HUES48 (cell line): ENCODE measurements around the gene R3HDML.
"Not testable (repeated sequence)": the region's sequence is repeated elsewhere in the genome, so short reads cannot be mapped to it uniquely, and the experiment has no call there.

Experiments
- H3K27ac ChIP-seq: one replicate; pipeline ENCODE4 v1.7.0; 2013; ENCODE audit warnings: low read depth, low read length, inconsistent platforms
- H3K27me3 ChIP-seq: 2 replicates; pipeline ENCODE4 v1.6.1; 2013; ENCODE audit warnings: mild to moderate bottlenecking, low read length; ENCODE audit not compliant: control insufficient read depth, insufficient read depth
- H3K36me3 ChIP-seq: 2 replicates; pipeline ENCODE4 v1.6.1; 2013; ENCODE audit warnings: low read length; ENCODE audit not compliant: control insufficient read depth, insufficient read depth
- H3K4me1 ChIP-seq: 2 replicates; pipeline ENCODE4 v1.6.1; 2013; ENCODE audit warnings: mild to moderate bottlenecking, low read length; ENCODE audit not compliant: control insufficient read depth, insufficient read depth
- H3K4me3 ChIP-seq: 2 replicates; pipeline ENCODE4 v1.5.1; 2013; ENCODE audit warnings: mild to moderate bottlenecking, low read depth, low read length
- H3K9ac ChIP-seq: 2 replicates; pipeline ENCODE4 v1.6.1; 2013; ENCODE audit warnings: mild to moderate bottlenecking, low read depth, low read length, moderate library complexity
- H3K9me3 ChIP-seq: 2 replicates; pipeline ENCODE4 v1.6.1; 2013; ENCODE audit warnings: low read length; ENCODE audit not compliant: control insufficient read depth, insufficient read depth

R3HDML gene

DNA sequence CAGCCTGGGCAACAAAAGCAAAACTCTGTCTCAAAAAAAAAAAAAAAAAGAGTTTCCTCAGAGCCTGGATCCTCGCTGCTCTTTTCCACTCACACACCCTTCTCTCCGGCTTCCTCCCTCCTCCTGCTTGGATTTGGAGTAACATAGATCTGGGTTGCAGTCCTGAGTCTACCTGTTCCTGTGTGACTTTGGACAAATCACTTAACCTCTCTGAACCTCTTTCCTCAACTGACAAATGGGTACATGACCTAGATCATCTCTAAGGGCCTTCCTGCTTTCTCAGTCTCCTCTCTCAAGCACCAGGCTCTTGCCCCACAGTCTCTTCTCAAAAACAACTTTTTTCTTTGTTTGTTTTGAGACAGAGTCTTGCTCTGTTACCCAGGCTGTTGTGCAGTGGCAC, 5.6 kb upstream of the R3HDML start:
- H3K36me3 ChIP-seq = no peaks in the 10 kb centered on the region
- H3K27ac ChIP-seq = no peak overlapping the region
- peaks cover 4% of the 10 kb centered on the region; the same call in 1 of the 2 replicates for H3K4me1 ChIP-seq
- H3K9ac ChIP-seq = no peak overlapping the region
- no peaks in the 10 kb centered on the region for H3K9me3 ChIP-seq
- H3K27me3 ChIP-seq = no peaks in the 10 kb centered on the region
- H3K4me3 ChIP-seq = no peak overlapping the region

DNA sequence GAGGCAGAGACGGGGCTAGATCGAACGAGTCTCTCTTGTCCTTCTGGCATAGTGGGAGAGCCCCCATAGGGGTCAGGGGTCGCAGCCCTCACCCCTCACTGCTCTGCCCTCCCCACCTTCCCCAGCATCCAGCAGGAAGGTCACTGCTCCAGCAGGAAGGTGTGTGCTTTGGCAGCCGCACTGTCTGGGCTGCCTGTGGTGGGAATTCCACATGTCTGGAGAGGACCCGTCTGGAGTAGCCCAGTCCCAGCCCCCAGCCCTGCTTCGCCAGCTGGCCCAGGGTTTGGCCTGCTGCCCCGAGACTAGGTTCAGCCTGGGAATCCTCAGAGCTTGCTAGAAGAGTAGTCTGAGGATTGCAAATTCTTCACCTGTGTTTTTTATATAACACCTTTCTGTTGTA, 2.5 kb upstream of the R3HDML start:
- Histone ChIP-seq H3K4me1 (peaks cover 4% of the 10 kb centered on the region; the same call in 1 of the 2 replicates), H3K9me3 (no peaks in the 10 kb centered on the region), H3K4me3 (no peak overlapping the region), H3K36me3 (no peaks in the 10 kb centered on the region), H3K27ac (no peak overlapping the region), H3K27me3 (no peaks in the 10 kb centered on the region), H3K9ac (no peak overlapping the region)

DNA sequence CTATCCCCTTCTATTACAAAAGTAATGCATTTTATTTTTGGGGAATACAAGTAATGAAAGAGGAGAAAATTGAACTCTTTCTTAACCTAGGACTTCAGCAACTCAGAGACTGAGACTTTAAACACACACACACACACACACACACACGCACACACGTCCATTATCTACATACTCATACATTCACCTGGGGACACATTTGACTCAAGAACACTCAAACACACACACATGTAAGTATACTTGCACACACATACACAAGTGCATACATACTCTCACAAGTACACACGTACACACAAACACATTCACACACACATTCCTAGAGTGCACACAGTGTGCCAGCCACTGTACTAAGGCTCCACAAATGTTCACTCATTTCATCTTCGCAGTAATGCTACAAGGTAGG, 2.1 kb upstream of the R3HDML start:
- no peak overlapping the region for H3K27ac ChIP-seq

DNA sequence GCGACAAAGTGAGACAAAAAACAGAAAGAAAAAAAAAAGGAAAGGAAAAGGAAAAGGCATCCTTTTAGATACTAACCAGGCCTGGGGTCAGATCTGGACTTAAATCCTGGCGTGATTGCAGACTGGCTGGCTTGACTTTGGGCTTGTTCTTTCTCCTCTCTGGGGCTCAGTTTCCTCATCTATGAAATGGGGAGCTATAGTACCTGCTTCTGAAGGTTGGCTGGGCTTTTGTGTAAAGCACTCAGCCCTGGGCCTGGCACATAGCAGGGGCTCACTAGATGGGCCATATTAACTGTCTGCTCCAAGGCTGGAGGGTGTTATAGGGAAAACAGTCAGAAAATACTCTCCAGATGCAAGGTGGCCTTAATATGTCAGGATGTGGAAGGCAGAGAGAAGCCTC, 1.2 kb upstream of the R3HDML start:
- H3K9me3 ChIP-seq = no peaks in the 10 kb centered on the region
- no peaks in the 10 kb centered on the region for H3K36me3 ChIP-seq
- no peak overlapping the region for H3K4me3 ChIP-seq
- no peaks in the 10 kb centered on the region for H3K27me3 ChIP-seq
- peaks cover 4% of the 10 kb centered on the region; the same call in 1 of the 2 replicates for H3K4me1 ChIP-seq
- no peak overlapping the region for H3K9ac ChIP-seq
- H3K27ac ChIP-seq = no peak overlapping the region

More for the DNA sequence above, 2.1 kb upstream of the R3HDML start:
- Histone ChIP-seq H3K9ac (no peak overlapping the region), H3K36me3 (no peaks in the 10 kb centered on the region), H3K4me3 (no peak overlapping the region), H3K9me3 (no peaks in the 10 kb centered on the region), H3K27me3 (no peaks in the 10 kb centered on the region), H3K4me1 (peaks cover 4% of the 10 kb centered on the region; the same call in 1 of the 2 replicates)

DNA sequence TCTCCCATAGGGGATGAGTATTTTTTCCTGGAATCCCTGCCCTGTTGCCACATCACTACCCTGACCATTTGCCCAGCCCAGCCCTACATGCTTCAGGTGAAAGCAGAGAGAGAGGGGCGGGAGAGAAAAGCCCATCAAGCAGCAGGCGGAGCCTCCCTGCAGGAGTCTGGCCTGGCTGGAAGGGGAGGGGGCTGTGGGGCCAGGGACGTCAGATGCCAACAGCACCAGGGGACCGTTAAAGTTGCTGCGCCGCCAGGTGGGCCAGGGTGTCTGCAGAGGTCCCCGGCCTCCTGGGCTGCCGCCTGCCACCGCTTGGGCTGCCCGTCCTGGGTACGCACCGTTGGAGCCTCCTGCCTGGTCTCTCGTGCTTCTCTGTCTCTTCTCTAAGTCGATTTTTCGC, 757 bp upstream of the R3HDML start:
- H3K27me3 ChIP-seq = no peaks in the 10 kb centered on the region
- no peak overlapping the region for H3K9ac ChIP-seq
- no peak overlapping the region for H3K27ac ChIP-seq
- no peaks in the 10 kb centered on the region for H3K9me3 ChIP-seq
- no peaks in the 10 kb centered on the region for H3K36me3 ChIP-seq
- no peak overlapping the region for H3K4me3 ChIP-seq
- H3K4me1 ChIP-seq = peaks cover 4% of the 10 kb centered on the region; the same call in 1 of the 2 replicates

- Histone ChIP-seq H3K4me1 (no peaks in the 10 kb centered on the region), H3K9me3 (no peaks in the 10 kb centered on the region), H3K9ac (no peak overlapping the region), H3K4me3 (no peak overlapping the region), H3K27ac (no peak overlapping the region), H3K36me3 (no peaks in the 10 kb centered on the region), H3K27me3 (no peaks in the 10 kb centered on the region)
Observed at GRCh38 chr20:44342248-44342647, 5.4 kb downstream of the R3HDML start.

- Histone ChIP-seq H3K9ac (no peak overlapping the region), H3K36me3 (no peaks in the 10 kb centered on the region), H3K27me3 (no peaks in the 10 kb centered on the region), H3K4me3 (no peak overlapping the region), H3K4me1 (no peaks in the 10 kb centered on the region), H3K27ac (no peak overlapping the region), H3K9me3 (no peaks in the 10 kb centered on the region)
Observed at GRCh38 chr20:44343162-44343675, 6.4 kb downstream of the R3HDML start.

DNA sequence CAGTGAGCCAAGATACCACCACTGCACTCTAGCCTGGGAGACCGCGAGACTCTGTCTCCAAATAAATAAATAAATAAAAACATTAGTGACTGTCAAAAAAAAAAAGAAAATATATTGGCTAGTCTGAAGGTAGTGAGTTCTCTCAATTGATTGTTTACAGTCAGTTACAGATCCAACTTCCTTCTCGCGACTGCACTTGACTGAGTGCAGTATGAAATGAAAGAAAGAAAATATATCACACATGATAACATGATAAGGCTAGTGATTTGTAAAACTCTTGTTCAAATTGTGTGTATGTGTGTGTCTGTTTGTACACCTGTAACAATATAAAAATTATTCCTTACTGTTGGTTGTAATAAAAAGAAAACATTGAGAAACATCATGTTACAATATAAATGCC, 7.9 kb downstream of the R3HDML start:
- H3K27me3 ChIP-seq = no peaks in the 10 kb centered on the region
- H3K9ac ChIP-seq = no peak overlapping the region
- no peaks in the 10 kb centered on the region for H3K9me3 ChIP-seq

GRCh38 chr20:44345147-44345546, 8.3 kb downstream of the R3HDML start:
- no peak overlapping the region for H3K27ac ChIP-seq
- H3K4me3 ChIP-seq = no peak overlapping the region
- H3K27me3 ChIP-seq = no peaks in the 10 kb centered on the region
- H3K4me1 ChIP-seq = no peaks in the 10 kb centered on the region
- no peaks in the 10 kb centered on the region for H3K9me3 ChIP-seq
- H3K9ac ChIP-seq = no peak overlapping the region
- H3K36me3 ChIP-seq = no peaks in the 10 kb centered on the region

More for the DNA sequence above, 7.9 kb downstream of the R3HDML start:
- Histone ChIP-seq H3K27ac (no peak overlapping the region), H3K36me3 (no peaks in the 10 kb centered on the region), H3K4me1 (no peaks in the 10 kb centered on the region), H3K4me3 (no peak overlapping the region)

DNA sequence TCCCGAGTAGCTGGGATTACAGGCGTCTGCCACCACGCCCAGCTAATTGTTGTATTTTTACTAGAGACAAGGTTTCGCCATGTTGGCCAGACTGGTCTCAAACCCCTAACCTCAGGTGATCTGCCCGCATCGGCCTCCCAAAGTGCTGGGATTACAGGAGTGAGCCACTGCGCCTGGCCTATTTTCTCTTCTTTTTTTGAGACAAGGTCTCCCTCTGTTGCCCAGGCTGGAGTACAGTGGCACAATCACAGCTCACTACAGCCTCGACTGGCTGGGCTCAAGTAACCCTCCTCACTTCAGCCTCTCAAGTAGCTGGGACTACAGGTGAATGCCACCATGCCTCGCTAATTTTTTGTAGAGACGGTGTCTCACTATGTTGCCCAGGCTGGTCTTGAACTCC, 9.1 kb downstream of the R3HDML start:
- not testable (repeated sequence) for H3K4me1 ChIP-seq, H3K27ac ChIP-seq, H3K9me3 ChIP-seq, H3K36me3 ChIP-seq, H3K4me3 ChIP-seq, H3K9ac ChIP-seq, H3K27me3 ChIP-seq

GRCh38 chr20:44348168-44348659, 11.4 kb downstream of the R3HDML start:
- H3K9me3 ChIP-seq = no peaks in the 10 kb centered on the region
- no peak overlapping the region for H3K27ac ChIP-seq
- H3K4me1 ChIP-seq = no peaks in the 10 kb centered on the region; the same call in 1 of the 2 replicates
- H3K4me3 ChIP-seq = no peak overlapping the region
- H3K36me3 ChIP-seq = no peaks in the 10 kb centered on the region
- H3K27me3 ChIP-seq = no peaks in the 10 kb centered on the region
- no peak overlapping the region for H3K9ac ChIP-seq
